GM21825 (cell line): Measurements from ENCODE around the gene WDR93.
"Not testable (repeated sequence)": the region's sequence is repeated elsewhere in the genome, so short reads cannot be mapped to it uniquely, and the experiment has no call there.

Source experiments
- ATAC-seq: cut with Tn5 transposase; IDR thresholded peaks from one replicate; pipeline ENCODE4 v1.9.1; 2021; ENCODE audit warnings: mild to moderate bottlenecking, moderate library complexity; ENCODE audit not compliant: unreplicated experiment

The WDR93 gene

DNA sequence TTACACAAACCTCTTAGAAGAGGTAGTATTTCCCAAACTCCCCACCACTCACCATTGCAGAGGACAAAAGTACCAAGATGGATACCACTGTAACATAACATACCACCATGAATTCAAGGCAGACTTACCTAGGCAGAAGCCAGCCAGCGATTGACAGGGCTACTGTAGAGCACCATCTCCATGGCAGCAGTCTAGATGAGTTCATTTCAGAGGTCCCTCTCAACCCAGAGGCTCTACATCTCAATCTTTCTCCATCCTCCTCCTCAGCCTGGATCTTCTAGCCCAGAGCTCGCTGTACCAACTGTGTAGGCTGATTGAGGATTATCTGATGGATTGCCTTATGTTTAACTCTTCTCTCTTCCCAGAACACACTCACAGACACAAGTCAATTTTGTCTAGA is 9.5 kb upstream of the WDR93 start:
- no peak for ATAC-seq

- ATAC-seq: no peak
Observed at GRCh38 chr15:89685995-89686394, 4.6 kb upstream of the WDR93 start.

DNA sequence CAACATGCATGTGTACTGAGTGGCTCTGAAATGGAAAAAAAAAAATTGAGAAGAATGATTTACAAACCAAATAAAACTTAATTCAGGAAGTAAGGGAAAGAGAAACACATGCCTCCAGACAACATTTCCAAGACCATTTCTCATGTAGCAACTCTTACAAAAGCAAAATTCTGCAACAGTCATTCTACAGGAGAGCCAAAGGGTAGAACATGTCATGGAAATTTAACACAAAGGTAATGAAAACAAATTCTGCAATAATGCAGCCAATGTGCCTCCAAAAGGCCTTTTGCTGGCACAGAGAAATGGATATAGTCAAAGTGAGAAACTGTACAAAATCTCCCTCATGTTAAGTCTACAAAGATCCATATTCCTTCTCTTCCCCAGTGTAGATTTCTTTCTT is 4.1 kb upstream of the WDR93 start:
- no peak for ATAC-seq

DNA sequence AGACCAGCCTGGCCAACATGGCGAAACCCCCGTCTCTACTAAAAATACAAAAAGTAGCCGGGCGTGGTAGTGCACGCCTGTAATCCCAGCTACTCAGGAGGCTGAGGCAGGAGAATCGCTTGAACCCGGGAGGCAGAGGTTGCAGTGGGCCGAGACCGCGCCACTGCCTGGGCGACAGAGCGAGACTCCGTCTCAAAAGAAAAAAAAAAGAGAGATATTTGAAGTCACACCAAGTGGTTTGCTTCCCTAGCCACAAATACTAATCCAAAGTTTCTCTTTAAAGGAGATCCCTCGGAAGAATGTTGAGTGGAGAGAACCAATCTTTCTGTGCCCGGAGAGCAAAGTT is 708 bp upstream of the WDR93 start:
- not testable (repeated sequence) for ATAC-seq

DNA sequence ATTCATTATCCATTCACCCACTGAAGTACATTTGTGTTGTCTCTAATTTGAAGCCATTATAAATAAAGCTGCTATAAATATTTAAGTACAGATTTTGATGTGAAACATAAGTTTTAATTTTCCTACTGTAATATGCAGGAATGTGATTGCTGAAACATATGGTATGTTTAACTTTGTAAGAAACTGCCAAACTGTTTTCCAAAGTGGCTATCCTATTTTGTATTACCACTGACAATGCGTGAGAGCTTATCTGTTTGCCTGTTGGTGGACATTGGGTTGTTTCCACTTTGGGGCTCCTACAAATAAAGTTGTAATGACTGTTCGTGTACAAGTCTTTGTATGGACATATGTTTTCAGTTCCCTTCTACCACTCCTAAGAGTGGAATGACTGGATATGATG is 2.5 kb downstream of the WDR93 start:
- no peak for ATAC-seq

DNA sequence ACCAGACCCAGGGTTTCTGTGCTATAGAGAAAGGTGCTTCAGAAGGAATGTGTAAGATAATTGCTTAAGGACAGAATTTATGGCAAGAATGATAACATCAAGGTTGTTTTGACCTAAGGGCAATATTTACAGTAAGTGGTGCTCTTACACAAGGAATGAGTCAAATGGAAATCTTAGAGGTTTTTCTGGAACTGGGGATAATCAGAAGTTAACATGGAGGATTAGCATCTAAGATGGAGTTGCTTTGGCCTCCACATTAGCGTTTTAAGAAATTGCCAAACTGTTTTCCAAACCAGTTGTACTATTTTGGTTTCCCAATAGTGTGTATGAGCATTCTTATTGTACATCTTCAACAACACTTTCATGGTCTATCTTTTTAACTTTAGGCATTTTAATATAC is 3.1 kb downstream of the WDR93 start:
- ATAC-seq: no peak

GRCh38 chr15:89695198-89695597 is 4.6 kb downstream of the WDR93 start:
- no peak for ATAC-seq

GRCh38 chr15:89704411-89704810 is 13.8 kb downstream of the WDR93 start:
- no peak for ATAC-seq

GRCh38 chr15:89707577-89707976 is 17.0 kb downstream of the WDR93 start:
- no peak for ATAC-seq

- no peak for ATAC-seq
Observed at GRCh38 chr15:89714775-89715174, 24.2 kb downstream of the WDR93 start.

GRCh38 chr15:89723031-89723430 is 32.4 kb downstream of the WDR93 start:
- no peak for ATAC-seq

GRCh38 chr15:89724621-89725020 is 34.0 kb downstream of the WDR93 start:
- ATAC-seq: no peak

- ATAC-seq: no peak
Observed at GRCh38 chr15:89725064-89725463, 34.5 kb downstream of the WDR93 start.

DNA sequence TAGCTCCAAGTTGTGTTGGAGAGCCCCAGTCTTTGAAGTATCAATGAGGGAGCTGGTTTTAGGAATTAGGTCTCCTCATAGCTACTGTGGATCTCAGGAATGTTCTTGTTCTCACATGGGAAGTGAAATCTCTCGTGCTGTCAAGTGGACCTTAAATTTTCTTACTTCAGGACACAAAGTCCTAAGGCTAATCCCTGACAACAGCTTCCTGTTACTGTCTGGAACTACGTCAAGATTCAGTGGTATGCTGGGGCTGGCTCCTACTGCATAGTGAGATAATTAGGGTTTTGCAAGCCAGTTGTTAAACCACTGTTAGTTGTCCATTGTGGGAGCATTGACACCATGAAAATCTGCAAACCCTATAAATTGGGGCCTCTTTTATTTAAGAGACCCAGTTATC is 37.6 kb downstream of the WDR93 start:
- ATAC-seq: no peak

GRCh38 chr15:89731275-89731674 is 40.7 kb downstream of the WDR93 start:
- ATAC-seq: no peak

- no peak for ATAC-seq
Observed at GRCh38 chr15:89732451-89733172, 42.0 kb downstream of the WDR93 start.

- no peak for ATAC-seq
Observed at GRCh38 chr15:89735773-89736172, 45.2 kb downstream of the WDR93 start.

- ATAC-seq: peak; percentile 72
Observed at GRCh38 chr15:89740137-89740536, 49.5 kb downstream of the WDR93 start.

- ATAC-seq: no peak
Observed at GRCh38 chr15:89743011-89743410, 52.4 kb downstream of the WDR93 start.

GRCh38 chr15:89743594-89743993 is 53.0 kb downstream of the WDR93 start:
- no peak for ATAC-seq

- ATAC-seq: no peak
Observed at GRCh38 chr15:89745131-89745530, 54.5 kb downstream of the WDR93 start.

- no peak for ATAC-seq
Observed at GRCh38 chr15:89745768-89746167, 55.2 kb downstream of the WDR93 start.

DNA sequence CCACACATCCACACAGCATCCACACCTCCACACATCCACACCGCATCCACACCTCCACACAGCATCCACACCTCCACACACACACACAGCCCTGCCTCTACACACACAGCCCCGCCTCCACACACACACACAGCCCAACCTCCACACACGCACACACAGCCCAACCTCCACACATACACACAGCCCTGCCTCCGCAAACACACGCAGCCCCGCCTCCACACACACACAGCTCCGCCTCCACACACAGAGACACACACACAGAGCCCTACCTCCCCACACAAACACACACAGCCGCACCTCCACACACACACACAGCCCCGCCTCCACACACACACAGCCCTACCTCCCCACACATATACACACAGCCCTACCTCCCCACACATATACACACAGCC is 55.8 kb downstream of the WDR93 start:
- ATAC-seq: no peak
